ENCODE results near the gene LHCGR. TPM values are rescaled to one million over a fixed set of nuclear protein-coding genes. Genes with fewer than 3 reads are reported as not detected.
A peak's percentile ranks its signal among the peaks of the same experiment; 100 is the strongest.
"Not testable (repeated sequence)": the region's sequence is repeated elsewhere in the genome, so short reads cannot be mapped to it uniquely, and the experiment has no call there.

Gene LHCGR
- total and polyA plus RNA-seq, 8 donors, result 0.25 to 0.92 (median 0.43) TPM; not detected in 5

- WGBS, 5 donors, result 35 to 51% (median 44%) methylated on average over 4 of the region's 4 CpGs
- H3K27ac ChIP-seq, result no peak overlapping the region
- H3K9me3 ChIP-seq, result peaks cover 0 to 6% (median 0%) of the 10 kb centered on the region in 4 donors
- no peaks in the 10 kb centered on the region for H3K36me3 ChIP-seq
- H3K27me3 ChIP-seq, result no peaks in the 10 kb centered on the region
- DNase-seq, result no peak
- H3K4me3 ChIP-seq, result no peak overlapping the region
- peaks cover 0 to 17% (median 8%) of the 10 kb centered on the region in 4 donors for H3K4me1 ChIP-seq
- TF ChIP-seq EP300 (IDR thresholded peaks at IDR 0.05), result no peak
- no peak for TF ChIP-seq POLR2AphosphoS5 (IDR thresholded peaks at IDR 0.05)
- intact Hi-C loops (cut with DNase I; ENCODE audit: low total_unique reads), result no loop called here
These were observed 44.2 kb downstream of the LHCGR start for GRCh38 chr2:48711343-48711742.

- TF ChIP-seq CTCF (IDR thresholded peaks at IDR 0.05) (no peak), POLR2AphosphoS5 (IDR thresholded peaks at IDR 0.05) (no peak), EP300 (IDR thresholded peaks at IDR 0.05) (no peak), POLR2A (IDR thresholded peaks at IDR 0.05) (no peak)
- Histone ChIP-seq H3K27ac (no peak overlapping the region), H3K27me3 (no peaks in the 10 kb centered on the region), H3K9me3 (peaks cover 0 to 6% (median 0%) of the 10 kb centered on the region in 4 donors), H3K4me3 (no peak overlapping the region), H3K36me3 (no peaks in the 10 kb centered on the region), H3K4me1 (peaks cover 0 to 11% (median 3%) of the 10 kb centered on the region in 4 donors)
- 52 to 66% (median 61%) methylated on average over 7 of the region's 7 CpGs for WGBS, 5 donors
- DNase-seq, result no peak
- intact Hi-C loops (cut with DNase I; ENCODE audit: low total_unique reads), result no loop called here
These were observed 46.2 kb downstream of the LHCGR start for GRCh38 chr2:48709096-48710034.

GRCh38 chr2:48707466-48707865, 48.1 kb downstream of the LHCGR start:
- no peak overlapping the region for H3K4me3 ChIP-seq

GRCh38 chr2:48703621-48704020, 51.9 kb downstream of the LHCGR start:
- H3K4me1 ChIP-seq; H3K9me3 ChIP-seq; H3K36me3 ChIP-seq; H3K27me3 ChIP-seq; DNase-seq; H3K27ac ChIP-seq; H3K4me3 ChIP-seq; intact Hi-C loops (cut with DNase I; ENCODE audit: low total_unique reads): not testable (repeated sequence)
- WGBS, 5 donors, result 82 to 91% (median 88%) methylated on average over 6 of the region's 6 CpGs

More at GRCh38 chr2:48707466-48707865, 48.1 kb downstream of the LHCGR start:
- 60 to 85% (median 63%) methylated on average over 4 to 6 of the region's 6 CpGs for WGBS, 5 donors
- H3K27me3 ChIP-seq, result no peaks in the 10 kb centered on the region
- H3K9me3 ChIP-seq, result peaks cover 0 to 6% (median 0%) of the 10 kb centered on the region in 4 donors
- H3K4me1 ChIP-seq, result no peaks in the 10 kb centered on the region
- intact Hi-C loops (cut with DNase I; ENCODE audit: low total_unique reads), result no loop called here
- TF ChIP-seq POLR2AphosphoS5 (IDR thresholded peaks at IDR 0.05) (no peak), POLR2A (IDR thresholded peaks at IDR 0.05) (no peak), CTCF (IDR thresholded peaks at IDR 0.05) (no peak), EP300 (IDR thresholded peaks at IDR 0.05) (no peak)
- H3K27ac ChIP-seq, result no peak overlapping the region
- peak in 1 of 2 donors; percentile 30 for DNase-seq
- no peaks in the 10 kb centered on the region for H3K36me3 ChIP-seq

- no peaks in the 10 kb centered on the region for H3K36me3 ChIP-seq
- intact Hi-C loops (cut with DNase I; ENCODE audit: low total_unique reads), result no loop called here
- DNase-seq, result peak in 1 of 2 donors; percentile 37
- no peaks in the 10 kb centered on the region for H3K4me1 ChIP-seq
- H3K27me3 ChIP-seq, result no peaks in the 10 kb centered on the region
- no peak overlapping the region for H3K4me3 ChIP-seq
- H3K9me3 ChIP-seq, result no peaks in the 10 kb centered on the region
- TF ChIP-seq POLR2AphosphoS5 (IDR thresholded peaks at IDR 0.05), result no peak
- no peak for TF ChIP-seq EP300 (IDR thresholded peaks at IDR 0.05)
- no peak for TF ChIP-seq POLR2A (IDR thresholded peaks at IDR 0.05)
- no peak overlapping the region for H3K27ac ChIP-seq
- 33 to 54% (median 44%) methylated on average over 2 of the region's 2 CpGs for WGBS, 5 donors
These were observed 56.1 kb downstream of the LHCGR start for GRCh38 chr2:48699348-48699930.

All from stomach (tissue), 9 donors.